Astrocyte of the hippocampus (primary cell): Measurements from ENCODE around the gene PITPNM2.

Experiments used
- DNase-seq: peaks from one replicate; pipeline ENCODE4 v3.0.0; 2011; ENCODE audit warnings: low read depth, low spot score

The PITPNM2 gene

GRCh38 chr12:123150744-123151456, at the start of gene PITPNM2:
PITPNM2 (minus strand) TSS chr12:123151090; CDS start chr12:123034590, 116,500 bp downstream.
- peak; percentile 91 for DNase-seq

GRCh38 chr12:123200414-123200813, 49.5 kb upstream of the PITPNM2 start:
- no peak for DNase-seq

- no peak for DNase-seq
Measured at GRCh38 chr12:123199936-123200335, 49.0 kb upstream of the PITPNM2 start.

DNA sequence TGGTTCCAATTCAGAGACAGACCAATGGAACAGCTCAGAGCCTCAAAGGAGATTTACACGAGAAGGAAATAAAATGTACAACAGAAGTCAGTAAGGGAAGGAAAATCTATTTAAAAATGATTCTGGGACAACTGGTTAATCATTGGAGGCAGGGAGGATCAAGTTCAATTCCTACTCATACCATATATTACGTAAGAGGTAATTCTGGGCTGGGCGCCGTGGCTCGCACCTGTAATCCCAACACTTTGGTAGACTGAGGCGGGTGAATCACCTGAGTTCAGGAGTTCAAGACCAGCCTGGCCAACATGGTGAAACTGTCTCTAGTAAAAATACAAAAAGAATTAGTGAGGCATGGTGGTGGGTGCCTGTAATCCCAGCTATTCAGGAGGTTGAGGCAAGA, 36.7 kb upstream of the PITPNM2 start:
- no peak for DNase-seq

GRCh38 chr12:123180171-123180570, 29.3 kb upstream of the PITPNM2 start:
- peak; percentile 74 for DNase-seq

DNA sequence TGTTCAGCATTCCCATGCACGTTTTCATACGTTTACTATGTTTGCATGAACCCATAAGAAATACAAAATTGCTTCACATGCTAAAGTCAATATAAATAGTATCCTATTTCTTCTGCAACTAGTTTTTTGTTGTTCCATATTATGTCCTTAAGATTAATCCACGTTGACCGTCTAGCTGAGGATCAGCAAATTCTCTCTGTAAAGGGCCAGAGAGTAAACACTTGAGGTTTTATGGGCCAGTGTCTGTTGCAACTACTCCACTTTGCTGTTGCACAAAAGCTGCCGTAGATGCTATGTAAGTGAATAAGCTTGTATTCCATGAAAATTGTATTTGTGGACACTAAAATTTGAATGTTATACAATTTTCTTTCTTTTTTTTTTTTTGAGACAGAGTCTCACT, 21.1 kb upstream of the PITPNM2 start:
- DNase-seq, result no peak

- DNase-seq, result peak; percentile 14
Measured at GRCh38 chr12:123167329-123167728, 16.4 kb upstream of the PITPNM2 start.

GRCh38 chr12:123165537-123165936, 14.6 kb upstream of the PITPNM2 start:
- no peak for DNase-seq

DNA sequence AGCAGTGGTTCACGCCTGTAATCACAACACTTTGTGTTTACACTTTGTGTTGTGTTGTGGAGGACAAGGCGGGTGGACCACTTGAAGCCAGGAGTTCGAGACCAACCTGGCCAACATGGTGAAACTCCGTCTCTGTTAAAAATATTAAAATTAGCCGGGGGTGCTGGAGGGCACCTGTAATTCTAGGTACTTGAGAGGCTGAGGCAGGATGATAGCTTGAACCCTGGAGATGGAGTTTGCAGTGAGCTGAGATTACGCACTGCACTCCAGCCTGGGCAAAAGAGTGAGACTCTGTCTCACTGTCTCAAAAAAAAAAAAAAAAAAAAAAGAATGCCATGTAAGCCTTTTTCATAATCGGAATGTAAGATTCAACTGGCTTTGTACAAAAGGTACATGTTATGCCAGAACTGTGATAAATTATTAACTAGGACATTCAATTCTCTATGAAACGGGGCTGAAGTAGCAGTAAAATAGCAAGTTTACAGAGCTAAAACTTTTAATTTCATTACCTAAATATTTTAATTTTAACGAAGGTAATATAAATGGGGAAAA, 13.9 kb upstream of the PITPNM2 start:
- no peak for DNase-seq

- DNase-seq, result no peak
Measured at GRCh38 chr12:123164222-123164621, 13.3 kb upstream of the PITPNM2 start.

DNA sequence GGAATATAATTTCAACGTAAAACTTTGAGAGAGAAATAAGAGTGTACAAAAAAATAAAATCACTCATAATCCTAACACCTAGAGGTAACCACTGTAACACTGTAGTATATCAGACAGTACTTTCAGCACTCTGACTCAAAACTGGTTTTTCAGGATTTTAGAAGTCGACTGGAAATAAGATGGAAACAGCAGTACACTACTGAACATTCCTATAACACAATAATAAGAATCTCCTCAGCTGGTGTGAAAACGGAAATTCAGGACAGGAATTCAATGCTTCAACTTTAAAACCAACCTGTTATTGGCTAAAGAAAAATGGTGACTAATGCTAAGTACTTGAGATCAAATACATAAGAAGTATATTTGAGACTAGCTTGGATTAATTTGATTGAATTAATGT, 12.3 kb upstream of the PITPNM2 start:
- DNase-seq, result no peak

DNA sequence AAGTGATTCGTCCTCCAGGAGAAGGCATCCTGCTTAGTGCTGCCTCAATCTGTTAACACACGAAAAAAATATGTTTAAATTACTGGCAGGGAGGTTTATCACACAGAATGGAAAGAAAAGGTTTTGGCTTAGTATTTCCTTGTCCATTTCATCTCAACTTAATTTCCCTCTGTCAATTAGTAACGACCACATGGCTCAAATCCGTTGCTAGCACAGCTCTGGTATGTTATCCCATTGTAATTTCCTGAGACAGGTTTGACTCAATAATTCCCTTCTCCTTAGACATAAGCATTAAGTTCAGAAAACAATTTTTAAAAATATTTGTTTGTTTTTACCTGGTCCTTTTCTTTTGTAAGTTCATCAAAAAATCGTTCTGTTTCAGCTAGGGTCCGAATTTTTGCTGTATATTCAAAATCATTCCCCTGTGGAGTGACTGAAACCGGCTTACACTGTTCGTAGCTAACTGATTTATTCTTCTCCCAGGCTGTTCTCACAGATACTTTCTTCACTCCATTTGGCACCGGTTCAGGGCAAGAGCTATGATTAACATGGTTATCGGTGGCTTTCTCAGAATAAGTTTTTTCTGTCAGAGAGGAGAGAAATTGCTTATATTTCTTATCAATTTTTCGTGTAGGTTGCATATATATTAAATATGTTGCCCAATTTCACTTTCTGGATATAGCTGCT, 10.1 kb upstream of the PITPNM2 start:
- peak; percentile 33 for DNase-seq

DNA sequence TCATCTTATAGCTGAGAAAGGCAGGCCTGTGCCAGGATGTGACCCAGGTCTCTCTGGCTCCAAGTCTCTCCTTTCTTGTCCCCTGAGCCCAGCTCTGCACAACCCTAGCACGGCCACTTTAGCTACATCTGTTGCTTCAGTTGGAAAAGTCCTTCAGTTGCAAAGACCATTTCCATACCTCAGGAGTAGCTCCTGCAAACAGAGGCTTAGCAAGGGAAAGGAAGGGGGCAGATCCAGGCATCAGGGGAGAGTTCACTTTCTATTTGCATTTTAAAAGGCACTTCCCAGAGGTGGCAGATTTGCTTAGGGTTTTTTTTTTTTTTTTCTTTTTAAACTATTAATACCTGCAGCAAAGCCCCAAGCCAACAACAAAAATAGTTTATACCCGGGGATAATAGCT, 3.0 kb upstream of the PITPNM2 start:
- no peak for DNase-seq

DNA sequence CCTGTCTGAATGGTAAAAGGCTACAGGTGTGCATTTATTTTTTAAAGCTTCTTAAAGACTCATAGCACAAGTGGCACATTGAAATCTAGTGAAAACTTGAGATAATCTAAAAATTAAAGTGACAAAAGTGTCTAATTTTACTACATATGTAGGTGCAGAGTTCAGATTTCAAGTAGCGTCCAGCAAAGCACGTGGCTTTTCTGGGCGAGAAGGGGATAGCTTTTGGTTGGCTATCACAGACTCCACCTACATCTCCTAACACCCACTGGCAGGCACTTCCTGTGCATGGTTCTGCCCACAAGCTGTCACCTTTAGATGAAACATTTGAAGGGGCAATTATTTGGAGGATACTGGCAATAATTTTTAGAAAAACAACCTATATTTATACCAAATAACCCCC, 1.9 kb upstream of the PITPNM2 start:
- no peak for DNase-seq

DNA sequence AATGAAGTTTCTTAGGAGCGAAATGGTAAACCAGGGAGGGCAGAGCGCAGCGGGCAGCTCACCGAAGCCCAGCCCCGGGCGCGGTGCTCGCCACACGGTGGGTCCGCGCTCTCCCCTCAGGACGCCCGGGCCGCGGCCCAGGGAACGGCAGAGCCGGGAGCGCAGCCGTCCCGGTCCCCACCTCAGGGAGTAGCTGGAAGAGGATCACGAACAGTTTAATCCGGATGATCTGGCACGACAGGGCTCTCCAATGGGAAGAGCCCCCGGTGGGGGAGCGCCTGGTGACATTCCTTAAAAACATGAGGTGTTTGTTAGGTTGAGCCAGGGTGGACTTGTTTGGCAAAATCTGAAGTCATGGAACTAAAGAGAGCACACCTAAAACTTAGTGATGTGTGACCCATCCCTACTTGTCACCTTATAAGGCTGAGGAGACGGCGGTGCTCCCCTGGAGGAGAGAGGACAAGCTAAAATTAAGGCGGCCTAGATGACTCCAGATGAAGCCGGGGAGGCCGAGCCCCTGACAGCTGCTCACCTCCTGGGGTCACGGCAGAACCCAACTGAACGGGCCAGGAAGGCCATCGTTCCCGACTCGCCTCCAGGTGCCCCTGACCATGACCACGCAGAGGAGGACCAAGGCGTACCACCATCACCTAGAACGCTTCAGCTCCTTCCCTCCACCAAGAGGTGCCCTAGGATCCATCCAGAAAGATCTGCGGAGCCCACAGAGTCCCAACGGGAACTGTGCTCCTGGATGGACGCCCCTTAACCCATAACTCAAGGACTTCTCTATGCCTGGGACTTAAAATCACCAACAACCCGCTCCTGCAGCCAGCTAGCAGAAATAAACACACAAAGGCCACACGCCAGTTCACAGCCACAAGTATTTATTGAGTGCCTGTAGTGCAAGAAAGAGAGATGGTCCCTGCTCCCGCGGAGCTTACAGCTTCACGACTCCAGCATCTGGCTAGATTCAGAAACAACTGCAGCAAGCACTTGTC, 866 bp upstream of the PITPNM2 start:
- DNase-seq, result peak; percentile 26

DNA sequence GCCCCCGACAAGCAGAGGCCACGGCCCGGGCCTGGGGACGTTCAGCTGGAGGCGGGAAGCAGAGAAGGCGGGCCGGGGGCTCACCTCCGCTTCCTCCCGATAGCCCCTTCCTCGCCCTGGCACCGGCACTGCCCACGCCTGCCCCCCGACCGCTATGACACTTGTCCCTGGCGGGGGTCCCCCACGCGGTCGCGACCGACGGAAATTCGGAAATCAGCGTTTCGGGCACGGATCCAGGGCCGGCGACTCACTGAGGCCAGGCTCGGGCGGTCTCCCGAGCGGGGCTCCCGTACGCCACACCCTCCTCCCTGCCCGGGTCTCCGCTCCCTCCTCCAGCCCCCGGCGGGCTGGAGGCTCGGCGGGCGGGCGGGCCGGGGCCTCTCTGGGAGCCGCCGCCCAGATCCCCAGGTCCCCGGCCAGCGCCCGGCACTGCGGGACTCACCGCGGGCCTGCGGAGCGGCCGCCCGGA, 581 bp downstream of the PITPNM2 start:
- DNase-seq, result peak; percentile 60

DNA sequence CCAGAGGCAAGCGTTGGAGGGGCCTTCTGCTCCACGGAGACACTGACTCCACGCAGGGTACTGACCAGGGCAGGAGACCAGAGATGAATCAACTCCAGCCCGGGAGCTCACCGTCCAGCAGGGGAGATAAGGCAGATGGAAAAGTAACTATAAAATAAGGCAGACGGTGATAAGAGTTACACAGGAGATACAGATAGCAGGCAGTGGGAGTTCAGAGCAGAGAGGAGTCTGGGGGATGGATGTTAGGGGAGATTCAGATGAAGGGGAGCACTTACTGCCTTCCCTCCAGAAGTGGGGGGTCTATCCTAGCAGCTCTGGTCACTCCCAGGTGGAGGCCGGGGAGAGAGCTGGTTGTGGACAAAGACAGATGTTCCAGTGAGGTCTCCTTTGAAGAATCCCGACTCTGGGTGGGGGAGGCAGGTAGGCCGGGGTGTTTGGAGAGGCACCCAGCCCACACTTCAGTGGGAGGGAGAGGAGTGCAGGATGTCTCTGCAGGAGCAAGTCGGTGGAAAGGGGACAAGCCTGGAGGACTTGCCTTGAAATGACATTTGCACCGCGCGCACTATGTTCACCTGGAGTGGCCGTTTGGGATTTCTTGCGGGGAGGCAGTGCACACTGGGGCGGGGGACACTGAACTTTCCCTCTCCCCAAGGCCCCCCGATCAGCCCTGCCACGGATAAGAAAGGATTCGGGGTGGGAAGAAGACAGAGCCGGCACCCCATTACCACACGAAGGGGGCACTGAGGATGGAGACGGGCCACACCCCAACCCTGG, 1.2 kb downstream of the PITPNM2 start:
- peak; percentile 23 for DNase-seq

DNA sequence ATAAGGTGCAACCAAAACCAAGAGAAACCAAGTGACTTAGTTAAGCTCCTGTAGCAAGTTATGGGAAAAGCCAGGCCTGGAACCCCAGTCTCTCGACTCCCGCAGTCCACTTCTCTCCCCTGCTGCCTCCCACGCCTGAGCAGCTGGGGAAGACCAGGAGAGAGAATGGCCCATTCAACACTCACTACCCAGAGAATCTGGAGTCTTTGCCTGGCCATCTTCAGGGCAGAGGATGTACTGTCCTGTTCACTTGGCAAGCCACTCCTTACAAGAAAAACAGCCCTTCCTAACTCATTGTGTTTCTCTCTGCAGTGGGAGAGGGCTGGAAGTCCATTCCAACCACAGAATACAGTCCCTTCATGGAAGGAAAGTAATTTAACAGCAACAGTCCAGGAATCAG, 1.8 kb downstream of the PITPNM2 start:
- DNase-seq, result no peak

DNA sequence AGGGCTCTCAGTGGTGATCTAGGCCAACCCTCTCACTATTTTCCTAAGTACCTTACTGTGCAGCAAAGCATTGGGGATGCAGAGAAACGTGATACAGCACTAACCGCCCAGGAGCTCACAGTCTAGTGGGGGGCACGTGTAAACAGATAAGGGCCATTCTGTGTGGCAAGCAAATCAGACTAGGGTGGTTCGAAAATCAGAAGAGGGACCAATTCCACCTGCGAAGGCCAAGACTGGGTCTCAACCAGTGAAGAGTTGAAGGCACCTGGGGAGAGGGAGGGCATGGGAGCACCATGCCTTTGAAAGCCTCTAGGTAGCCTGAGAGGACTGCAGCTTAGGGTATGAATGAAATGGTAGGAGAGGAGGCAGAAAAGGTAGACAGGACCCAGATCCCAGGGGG, 2.2 kb downstream of the PITPNM2 start:
- DNase-seq, result no peak

DNA sequence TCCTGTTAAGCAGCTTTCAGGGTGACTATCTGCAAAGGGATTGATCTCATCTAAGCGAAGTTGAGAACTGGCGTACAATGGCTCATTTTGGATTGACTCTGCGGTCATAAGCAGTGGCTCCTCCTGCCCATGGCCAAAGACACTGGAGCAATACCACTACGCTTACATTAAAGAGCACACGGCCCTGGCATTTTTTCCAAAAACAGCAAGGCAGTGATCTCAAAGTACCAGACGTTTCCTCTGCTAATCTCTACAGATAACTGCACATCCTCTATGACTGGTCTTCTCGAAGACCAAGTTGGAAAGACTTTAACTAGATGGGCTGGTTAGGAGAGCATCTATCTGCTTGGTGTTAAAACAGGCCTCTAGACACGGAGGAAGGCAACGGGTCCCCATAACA, 2.7 kb downstream of the PITPNM2 start:
- DNase-seq, result no peak

- DNase-seq, result no peak
Measured at GRCh38 chr12:123145211-123145610, 5.7 kb downstream of the PITPNM2 start.
